Thoracic aorta (tissue), 2 donors: ENCODE data around the gene RBM22. TPM values are rescaled to one million over a fixed set of nuclear protein-coding genes. Genes with fewer than 3 reads are reported as not detected.

ENCODE experiments used
- ATAC-seq: fragments of 150-250 bp; one replicate; pipeline ENCODE4 v1.8.0; 2017; ENCODE audit warnings: low read depth; ENCODE audit not compliant: insufficient number of reproducible peaks, low FRiP score
- DNase-seq: peaks from one replicate; pipeline ENCODE4 v3.0.0-alpha.2; 2020; ENCODE audit warnings: low spot score
- H3K27ac ChIP-seq, 2 donors: fragments of 200-600 bp; sonication (generic); 1 replicate in 1 of 2; 2 replicates in 1 of 2; pipeline ENCODE4 v1.5.1; 2016; ENCODE audit warnings: mild to moderate bottlenecking in 2 of 2, moderate library complexity in 2 of 2
- H3K27me3 ChIP-seq: fragments of 200-600 bp; sonication (generic); replicated peaks from 2 replicates; pipeline ENCODE4 v1.6.0; 2016; ENCODE audit warnings: mild to moderate bottlenecking; ENCODE audit not compliant: insufficient read depth
- H3K36me3 ChIP-seq: fragments of 200-600 bp; sonication (generic); one replicate; pipeline ENCODE4 v1.5.1; 2016
- H3K4me1 ChIP-seq, 2 donors: fragments of 200-600 bp; sonication (generic); 1 replicate in 1 of 2; 2 replicates in 1 of 2; pipeline versions ENCODE4 v1.5.1 to v1.6.0; 2016; ENCODE audit warnings: low read depth in 2 of 2, mild to moderate bottlenecking in 1 of 2; ENCODE audit not compliant: control insufficient read depth in 1 of 2
- H3K4me3 ChIP-seq: fragments of 200-600 bp; sonication (generic); 2 replicates; pipeline ENCODE4 v1.5.1; 2016; ENCODE audit warnings: mild to moderate bottlenecking
- H3K9me3 ChIP-seq: fragments of 200-600 bp; sonication (generic); 2 replicates; pipeline ENCODE4 v1.5.1; 2016
- CTCF ChIP-seq: fragments of 200-600 bp; sonication (generic); IDR thresholded peaks from one replicate; pipeline ENCODE4 v1.5.1; 2019; ENCODE audit warnings: antibody characterized with exemption
- total RNA-seq, 2 donors: library from RNA; depleted of rRNA; stranded (reverse); fragments of >200 nt; gene quantifications; one replicate each; pipeline versions ENCODE4 v1.1.0 to v1.2.3, GENCODE V29; 2016

The RBM22 gene
- total RNA-seq, 2 donors from 2014 or later = 37.8 to 46.5 TPM

DNA sequence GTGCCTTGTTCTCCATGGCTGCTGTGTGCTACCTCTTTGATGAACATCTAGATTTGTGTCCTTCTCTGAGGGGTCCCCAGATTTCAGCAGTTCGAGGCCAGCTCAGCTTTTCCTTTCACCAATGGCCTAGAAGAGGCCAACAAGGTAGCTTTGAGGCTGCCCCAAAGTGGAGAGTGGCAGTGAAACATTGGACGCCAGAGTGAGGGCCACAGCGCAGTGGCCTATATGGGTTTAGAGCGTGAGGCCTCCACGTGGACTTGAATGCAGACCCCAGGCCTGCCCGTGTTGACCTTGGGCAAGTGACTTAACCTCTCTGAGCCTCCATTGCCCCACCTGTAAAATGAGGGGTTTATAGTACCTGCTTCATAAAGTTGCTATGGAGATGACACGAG lies 28.0 kb downstream of the RBM22 start:
- H3K9me3 ChIP-seq = no peaks in the 10 kb centered on the region
- H3K27me3 ChIP-seq = no peaks in the 10 kb centered on the region
- peaks cover 22 to 53% of the 10 kb centered on the region in 2 donors for H3K4me1 ChIP-seq
- peak overlapping the region; percentile 73 for H3K4me3 ChIP-seq
- DNase-seq (no peak), ATAC-seq (no peak)
- H3K27ac ChIP-seq = peak overlapping the region; percentile 80 to 88
- no peak for TF ChIP-seq CTCF
- no peaks in the 10 kb centered on the region for H3K36me3 ChIP-seq

DNA sequence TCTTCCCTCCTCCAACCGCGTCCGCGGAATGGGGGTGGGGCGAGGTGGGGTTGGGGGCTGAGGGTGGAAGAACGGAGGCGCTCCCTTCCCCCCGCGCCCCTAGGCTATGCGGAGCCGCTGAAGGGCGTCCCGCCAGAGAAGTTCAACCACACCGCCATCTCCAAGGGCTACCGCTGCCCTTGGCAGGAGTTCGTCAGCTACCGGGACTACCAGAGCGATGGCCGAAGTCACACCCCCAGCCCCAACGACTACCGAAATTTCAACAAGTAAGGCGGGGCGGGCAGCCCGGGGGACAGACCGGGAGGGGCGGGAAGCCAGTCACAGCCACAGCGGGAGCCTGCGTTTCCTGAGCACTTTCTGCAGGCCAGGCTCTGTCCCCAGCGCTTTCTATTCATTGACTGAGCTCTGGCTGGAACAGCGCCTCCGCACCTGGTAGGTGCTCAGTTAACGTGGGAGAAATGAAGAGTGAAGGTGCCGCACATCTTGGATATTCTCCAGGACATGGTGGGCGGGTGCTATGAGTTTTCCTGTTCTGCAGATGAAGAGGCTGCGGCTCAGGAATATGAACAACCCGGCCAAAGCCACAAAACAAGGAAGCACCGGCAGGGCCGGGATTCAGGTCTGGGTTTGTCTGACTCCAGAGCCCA lies 28.5 kb downstream of the RBM22 start:
- peaks cover 22 to 53% of the 10 kb centered on the region in 2 donors for H3K4me1 ChIP-seq
- no peaks in the 10 kb centered on the region for H3K9me3 ChIP-seq
- TF ChIP-seq CTCF = no peak
- peak overlapping the region; percentile 80 to 88 for H3K27ac ChIP-seq
- ATAC-seq (no peak), DNase-seq (no peak)
- no peaks in the 10 kb centered on the region for H3K27me3 ChIP-seq
- H3K36me3 ChIP-seq = no peaks in the 10 kb centered on the region
- H3K4me3 ChIP-seq = peak overlapping the region; percentile 73

DNA sequence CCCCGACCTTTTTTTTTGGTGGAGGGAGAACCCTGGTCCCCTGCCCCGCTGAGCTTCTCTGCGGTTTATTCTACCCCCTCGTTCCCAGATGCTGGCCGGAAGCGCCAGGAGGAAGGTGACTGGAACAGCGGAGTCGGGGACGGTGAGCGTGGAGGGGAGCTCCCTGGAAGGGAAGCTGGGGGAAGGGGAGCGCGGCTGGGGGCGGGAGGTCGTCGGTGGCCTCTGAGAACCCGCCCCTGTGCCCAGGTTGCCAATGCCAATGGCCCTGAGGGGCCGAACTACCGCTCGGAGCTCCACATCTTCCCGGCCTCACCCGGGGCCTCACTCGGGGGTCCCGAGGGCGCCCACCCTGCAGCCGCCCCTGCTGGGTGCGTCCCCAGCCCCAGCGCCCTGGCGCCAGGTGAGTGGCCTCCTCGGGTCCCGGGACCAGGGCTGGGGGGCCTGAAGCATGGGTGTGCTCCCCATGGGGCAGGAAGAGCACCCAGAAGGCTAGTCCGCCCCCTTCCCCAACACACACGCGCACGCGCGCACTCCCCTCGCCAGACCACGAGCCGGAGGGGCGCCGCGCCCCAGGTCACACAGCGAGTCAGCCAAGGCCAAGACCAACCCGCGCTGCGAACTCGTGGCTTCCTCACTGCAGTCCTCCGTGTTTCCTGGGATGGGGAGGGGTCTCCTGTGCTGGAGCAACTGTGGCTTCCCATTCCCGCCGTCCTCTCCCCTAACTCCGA lies 29.2 kb downstream of the RBM22 start:
- TF ChIP-seq CTCF = no peak
- DNase-seq (no peak), ATAC-seq (no peak)
- Histone ChIP-seq H3K9me3 (no peaks in the 10 kb centered on the region), H3K4me1 (peaks cover 22 to 53% of the 10 kb centered on the region in 2 donors), H3K4me3 (peak overlapping the region; percentile 73), H3K36me3 (no peaks in the 10 kb centered on the region), H3K27me3 (no peaks in the 10 kb centered on the region), H3K27ac (no peak overlapping the region)

DNA sequence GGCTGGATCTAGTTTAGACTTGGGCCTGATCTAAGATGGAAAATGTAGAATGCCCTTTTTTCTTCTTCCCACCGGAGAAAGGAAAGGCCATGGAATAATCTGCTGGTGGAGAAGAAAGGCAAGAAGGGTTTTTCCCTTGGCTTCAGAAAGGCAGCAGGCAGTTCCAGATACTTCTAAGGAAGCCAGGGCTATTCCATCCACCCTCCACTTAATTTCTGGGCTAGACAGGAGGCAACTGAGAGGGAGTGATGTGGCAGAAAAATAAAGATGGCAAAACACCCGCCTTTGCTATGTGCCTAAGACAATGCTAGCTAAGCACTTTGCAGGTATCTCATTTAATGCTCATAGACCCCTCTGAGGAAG lies 29.9 kb downstream of the RBM22 start:
- Histone ChIP-seq H3K9me3 (no peaks in the 10 kb centered on the region), H3K27ac (no peak overlapping the region), H3K4me3 (no peak overlapping the region), H3K27me3 (no peaks in the 10 kb centered on the region), H3K36me3 (no peaks in the 10 kb centered on the region), H3K4me1 (peaks cover 22 to 51% of the 10 kb centered on the region in 2 donors)
- TF ChIP-seq CTCF = no peak
- ATAC-seq = no peak
- no peak for DNase-seq

- Histone ChIP-seq H3K9me3 (no peaks in the 10 kb centered on the region), H3K36me3 (no peaks in the 10 kb centered on the region), H3K27me3 (no peaks in the 10 kb centered on the region), H3K4me3 (no peak overlapping the region), H3K27ac (no peak overlapping the region), H3K4me1 (peaks cover 22 to 46% of the 10 kb centered on the region in 2 donors)
- TF ChIP-seq CTCF = no peak
- no peak for ATAC-seq
- no peak for DNase-seq
These were observed 30.5 kb downstream of the RBM22 start for GRCh38 chr5:150670275-150670947.
